HepG2 (cell line): ENCODE measurements around the gene AMBRA1.

Experiments
- CBX2 ChIP-seq, 2 experiments: fragments of 200-600 bp in 1 of 2; sonication (generic); formaldehyde crosslinking in 1 of 2; IDR thresholded peaks; 2 replicates each; pipeline versions ENCODE4 v1.7.0 to v1.8.1; 2018 to 2022; ENCODE audit warnings: low read depth in 2 of 2, low read length in 1 of 2, mild to moderate bottlenecking in 1 of 2, missing genetic modification reagents in 1 of 2
- FOXK1 ChIP-seq: sonication (generic); formaldehyde crosslinking; IDR thresholded peaks from 2 replicates; pipeline ENCODE4 v1.4.0; 2020; ENCODE audit warnings: low read depth, missing genetic modification reagents, borderline replicate concordance
- HHEX ChIP-seq: IDR thresholded peaks from 2 replicates; pipeline ENCODE4 v1.6.1; 2016; ENCODE audit warnings: control low read depth
- HOXA7 ChIP-seq: sonication (generic); formaldehyde crosslinking; IDR thresholded peaks from 2 replicates; pipeline ENCODE4 v1.8.1; 2022; ENCODE audit warnings: mild to moderate bottlenecking, missing genetic modification reagents, moderate library complexity
- NR2F1 ChIP-seq, 2 experiments: fragments of 450-650 bp in 1 of 2; formaldehyde crosslinking in 1 of 2; IDR thresholded peaks; 2 replicates each; pipeline versions ENCODE4 v1.5.0 to v1.6.1; 2016 to 2020; ENCODE audit warnings: mild to moderate bottlenecking in 1 of 2, missing compliant biosample characterization in 1 of 2, missing genetic modification reagents in 1 of 2, moderate library complexity in 1 of 2
- ZNF10 ChIP-seq: sonication (generic); formaldehyde crosslinking; IDR thresholded peaks from 2 replicates; pipeline ENCODE4 v1.4.0; 2020; ENCODE audit warnings: mild to moderate bottlenecking, low read depth, missing genetic modification reagents, borderline replicate concordance
- TF ChIP-seq, protein P1 (sequence below): sonication (generic); formaldehyde crosslinking; IDR thresholded peaks from 2 replicates; pipeline ENCODE4 v1.9.0; 2022; ENCODE audit warnings: missing genetic modification reagents, mild to moderate bottlenecking, borderline replicate concordance
- TF ChIP-seq, protein P2 (sequence below): sonication (generic); formaldehyde crosslinking; IDR thresholded peaks from 2 replicates; pipeline ENCODE4 v1.5.0; 2020; ENCODE audit warnings: mild to moderate bottlenecking, missing genetic modification reagents, moderate library complexity

DNA sequence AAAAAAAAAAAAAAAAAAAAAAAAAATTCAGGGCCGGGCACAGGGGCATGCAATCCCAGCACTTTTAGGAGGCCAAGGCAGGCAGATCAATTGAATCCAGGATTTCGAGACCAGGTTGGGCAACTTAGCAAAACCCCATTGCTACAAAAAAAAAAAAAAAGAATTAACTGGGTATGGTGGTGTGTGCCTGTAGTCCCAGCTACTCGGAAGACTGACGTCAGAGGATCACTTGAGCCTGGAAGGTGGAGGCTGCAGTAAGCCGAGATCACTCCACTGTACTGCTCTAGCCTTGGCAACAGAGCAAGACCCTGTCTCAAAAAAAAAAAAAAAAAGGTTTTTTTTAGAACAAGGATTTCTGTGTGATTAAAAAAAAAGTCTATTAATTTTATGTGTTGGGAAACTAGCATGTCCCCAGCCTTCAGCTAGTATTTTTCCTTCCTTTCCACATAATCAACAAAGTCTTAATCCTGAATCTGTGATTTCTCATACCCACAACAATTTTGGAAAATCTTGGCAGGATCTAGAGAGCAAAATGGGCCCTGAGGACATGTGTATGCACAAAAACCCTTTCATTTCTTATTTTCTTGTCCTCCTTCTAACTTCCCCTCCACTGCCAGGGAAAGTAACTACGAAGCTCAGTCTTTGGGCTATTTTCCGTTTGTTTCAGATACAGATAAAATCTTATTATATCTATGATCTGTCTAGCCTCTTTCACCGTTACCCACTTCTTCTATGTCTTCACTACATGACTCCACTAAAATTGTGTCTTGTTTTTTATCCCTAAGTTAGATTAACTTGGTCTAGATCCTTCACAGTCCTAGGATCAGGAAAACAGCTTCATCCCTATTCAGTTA, 5.7 kb upstream of the AMBRA1 start:
- TF ChIP-seq, protein P1, sequence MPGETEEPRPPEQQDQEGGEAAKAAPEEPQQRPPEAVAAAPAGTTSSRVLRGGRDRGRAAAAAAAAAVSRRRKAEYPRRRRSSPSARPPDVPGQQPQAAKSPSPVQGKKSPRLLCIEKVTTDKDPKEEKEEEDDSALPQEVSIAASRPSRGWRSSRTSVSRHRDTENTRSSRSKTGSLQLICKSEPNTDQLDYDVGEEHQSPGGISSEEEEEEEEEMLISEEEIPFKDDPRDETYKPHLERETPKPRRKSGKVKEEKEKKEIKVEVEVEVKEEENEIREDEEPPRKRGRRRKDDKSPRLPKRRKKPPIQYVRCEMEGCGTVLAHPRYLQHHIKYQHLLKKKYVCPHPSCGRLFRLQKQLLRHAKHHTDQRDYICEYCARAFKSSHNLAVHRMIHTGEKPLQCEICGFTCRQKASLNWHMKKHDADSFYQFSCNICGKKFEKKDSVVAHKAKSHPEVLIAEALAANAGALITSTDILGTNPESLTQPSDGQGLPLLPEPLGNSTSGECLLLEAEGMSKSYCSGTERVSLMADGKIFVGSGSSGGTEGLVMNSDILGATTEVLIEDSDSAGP (CRISPR knock-in tag) = no peak
- TF ChIP-seq, protein P2, sequence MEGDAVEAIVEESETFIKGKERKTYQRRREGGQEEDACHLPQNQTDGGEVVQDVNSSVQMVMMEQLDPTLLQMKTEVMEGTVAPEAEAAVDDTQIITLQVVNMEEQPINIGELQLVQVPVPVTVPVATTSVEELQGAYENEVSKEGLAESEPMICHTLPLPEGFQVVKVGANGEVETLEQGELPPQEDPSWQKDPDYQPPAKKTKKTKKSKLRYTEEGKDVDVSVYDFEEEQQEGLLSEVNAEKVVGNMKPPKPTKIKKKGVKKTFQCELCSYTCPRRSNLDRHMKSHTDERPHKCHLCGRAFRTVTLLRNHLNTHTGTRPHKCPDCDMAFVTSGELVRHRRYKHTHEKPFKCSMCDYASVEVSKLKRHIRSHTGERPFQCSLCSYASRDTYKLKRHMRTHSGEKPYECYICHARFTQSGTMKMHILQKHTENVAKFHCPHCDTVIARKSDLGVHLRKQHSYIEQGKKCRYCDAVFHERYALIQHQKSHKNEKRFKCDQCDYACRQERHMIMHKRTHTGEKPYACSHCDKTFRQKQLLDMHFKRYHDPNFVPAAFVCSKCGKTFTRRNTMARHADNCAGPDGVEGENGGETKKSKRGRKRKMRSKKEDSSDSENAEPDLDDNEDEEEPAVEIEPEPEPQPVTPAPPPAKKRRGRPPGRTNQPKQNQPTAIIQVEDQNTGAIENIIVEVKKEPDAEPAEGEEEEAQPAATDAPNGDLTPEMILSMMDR (CRISPR knock-in tag) = no peak
- TF ChIP-seq NR2F1 (CRISPR knock-in tag; IDR thresholded peaks at IDR 0.05) (no peak), ZNF10 (no peak), FOXK1 (CRISPR knock-in tag) (no peak), CBX2 (IDR thresholded peaks at IDR 0.05; ENCODE audit: low read depth, low read length) (no peak), CBX2 (CRISPR knock-in tag; IDR thresholded peaks at IDR 0.05; ENCODE audit: low read depth) (no peak), HHEX (no peak), HOXA7 (CRISPR knock-in tag) (no peak)
